Renal cortical epithelial cell (primary cell): ENCODE measurements around the gene MFGE8. TPM values are rescaled to one million over a fixed set of nuclear protein-coding genes. Genes with fewer than 3 reads are reported as not detected.

ENCODE experiments used
- DNase-seq: peaks from one replicate; pipeline ENCODE4 v3.0.0-alpha.2; 2011; ENCODE audit warnings: low read depth
- total RNA-seq: library from RNA; depleted of rRNA; stranded (reverse); fragments of >200 nt; gene quantifications from 2 replicates; pipeline ENCODE4 v1.2.3, GENCODE V29; 2014

The MFGE8 gene
- total RNA-seq, 1 donor from 2014 or later: 71.6 TPM

DNA sequence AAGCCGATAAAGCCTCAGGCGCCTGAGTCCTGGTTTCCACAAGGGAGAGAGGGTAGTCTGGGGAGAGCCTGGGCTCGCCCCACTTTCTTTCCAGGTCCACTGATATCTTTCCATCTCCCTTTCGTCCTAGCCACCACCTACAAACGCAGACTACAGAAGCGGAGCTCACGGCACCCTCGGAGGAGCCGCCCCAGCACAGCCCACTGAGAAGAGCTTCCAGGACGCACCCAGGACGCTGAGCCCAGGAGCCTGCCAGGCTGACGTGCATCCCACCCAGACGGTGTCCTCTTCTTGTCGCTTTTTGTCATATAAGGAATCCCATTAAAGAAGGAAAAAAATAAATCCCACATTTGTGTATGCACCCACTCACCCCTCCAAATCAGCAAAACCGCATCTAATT is 38.9 kb downstream of the MFGE8 start:
- DNase-seq: no peak

DNA sequence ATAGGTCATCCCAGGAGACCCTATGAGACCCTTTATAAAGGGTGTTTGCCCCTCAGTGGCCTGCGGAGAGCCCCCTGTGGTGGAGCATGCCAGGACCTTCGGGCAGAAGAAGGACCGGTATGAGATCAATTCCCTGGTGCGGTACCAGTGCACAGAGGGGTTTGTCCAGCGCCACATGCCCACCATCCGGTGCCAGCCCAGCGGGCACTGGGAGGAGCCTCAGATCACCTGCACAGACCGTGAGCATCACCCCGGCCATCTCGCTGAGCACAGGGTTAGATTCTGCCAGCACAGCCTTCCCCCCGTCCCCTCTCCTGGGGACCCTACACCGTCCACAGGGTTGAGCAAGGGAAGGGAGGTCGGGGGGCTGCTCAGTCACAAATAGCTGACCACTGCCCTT is 39.4 kb downstream of the MFGE8 start:
- no peak for DNase-seq

DNA sequence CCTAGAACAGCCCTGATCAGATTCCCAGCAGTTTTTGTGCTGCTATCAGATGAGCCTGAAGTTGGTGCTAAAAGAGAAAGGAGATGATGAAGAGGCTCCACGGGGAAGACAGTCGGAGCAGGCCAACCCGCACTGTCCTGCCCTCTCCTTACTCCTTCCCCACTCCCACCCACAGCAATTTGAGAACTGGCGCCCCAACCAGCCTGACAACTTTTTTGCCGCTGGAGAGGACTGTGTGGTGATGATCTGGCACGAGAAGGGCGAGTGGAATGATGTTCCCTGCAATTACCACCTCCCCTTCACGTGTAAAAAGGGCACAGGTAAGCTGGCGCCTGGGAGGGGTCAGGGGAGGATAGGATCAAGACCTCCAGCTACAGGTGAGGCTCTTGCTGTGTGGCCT is 40.5 kb downstream of the MFGE8 start:
- DNase-seq: no peak

DNA sequence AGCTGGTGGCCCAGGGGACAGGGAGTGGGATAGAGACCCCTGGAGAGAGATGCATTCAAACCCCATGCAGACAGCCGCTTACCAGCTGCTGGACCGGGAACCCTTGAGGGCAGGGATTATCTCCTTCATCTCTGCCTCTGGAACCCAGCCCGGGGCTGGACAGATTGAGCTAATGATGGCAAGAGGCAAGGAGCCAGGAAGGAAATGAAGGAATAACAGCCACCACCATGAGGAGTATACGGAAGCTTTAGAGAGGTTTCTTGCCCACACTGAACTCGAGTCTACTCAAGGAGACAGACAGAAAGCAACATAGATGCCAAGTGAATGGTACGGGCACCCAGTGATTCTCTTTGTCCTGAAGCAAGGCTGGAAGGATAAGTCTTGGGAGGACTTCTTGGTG is 41.1 kb downstream of the MFGE8 start:
- DNase-seq: no peak

DNA sequence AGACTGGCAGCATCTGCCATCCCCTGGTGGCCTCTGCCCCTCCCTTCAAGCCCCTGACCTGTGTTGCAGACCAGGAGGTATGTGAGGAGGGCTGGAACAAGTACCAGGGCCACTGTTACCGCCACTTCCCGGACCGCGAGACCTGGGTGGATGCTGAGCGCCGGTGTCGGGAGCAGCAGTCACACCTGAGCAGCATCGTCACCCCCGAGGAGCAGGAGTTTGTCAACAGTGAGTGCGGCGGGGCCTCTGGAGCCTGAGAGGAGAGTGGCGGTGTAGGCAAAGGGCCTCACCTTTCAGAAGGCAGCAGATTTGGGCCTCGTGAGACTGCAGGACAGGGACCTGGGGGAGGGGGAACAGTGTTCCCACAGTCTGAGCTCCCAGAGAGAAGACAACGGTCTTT is 41.9 kb downstream of the MFGE8 start:
- no peak for DNase-seq

DNA sequence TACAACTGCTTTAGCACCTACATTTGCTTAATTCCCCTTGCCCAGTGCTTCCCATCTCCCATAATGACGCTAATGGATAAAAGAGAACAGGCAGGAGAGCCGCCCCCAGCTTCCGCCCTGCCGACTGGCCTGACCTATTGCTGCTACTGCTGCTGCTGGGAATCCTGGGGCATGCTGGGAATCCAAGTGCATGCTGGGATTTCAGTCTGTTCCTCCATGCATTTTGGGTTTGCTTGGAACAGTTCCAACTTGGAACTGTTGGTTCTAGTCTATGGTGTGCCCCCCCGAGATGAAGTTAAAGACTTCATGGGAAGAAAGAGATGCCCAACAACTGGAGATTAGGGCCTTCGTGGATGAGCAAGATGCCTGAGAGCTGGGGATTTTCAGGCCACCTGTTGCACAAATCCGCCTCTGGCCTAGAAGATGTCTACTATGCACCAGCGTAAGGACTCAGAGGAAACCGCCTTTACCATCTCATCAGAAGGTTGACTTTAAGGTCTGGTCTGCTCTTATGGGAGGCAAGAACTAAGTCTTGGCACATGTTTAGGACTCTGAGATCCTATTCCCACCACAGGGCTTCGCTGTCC is 46.8 kb downstream of the MFGE8 start:
- DNase-seq: no peak

DNA sequence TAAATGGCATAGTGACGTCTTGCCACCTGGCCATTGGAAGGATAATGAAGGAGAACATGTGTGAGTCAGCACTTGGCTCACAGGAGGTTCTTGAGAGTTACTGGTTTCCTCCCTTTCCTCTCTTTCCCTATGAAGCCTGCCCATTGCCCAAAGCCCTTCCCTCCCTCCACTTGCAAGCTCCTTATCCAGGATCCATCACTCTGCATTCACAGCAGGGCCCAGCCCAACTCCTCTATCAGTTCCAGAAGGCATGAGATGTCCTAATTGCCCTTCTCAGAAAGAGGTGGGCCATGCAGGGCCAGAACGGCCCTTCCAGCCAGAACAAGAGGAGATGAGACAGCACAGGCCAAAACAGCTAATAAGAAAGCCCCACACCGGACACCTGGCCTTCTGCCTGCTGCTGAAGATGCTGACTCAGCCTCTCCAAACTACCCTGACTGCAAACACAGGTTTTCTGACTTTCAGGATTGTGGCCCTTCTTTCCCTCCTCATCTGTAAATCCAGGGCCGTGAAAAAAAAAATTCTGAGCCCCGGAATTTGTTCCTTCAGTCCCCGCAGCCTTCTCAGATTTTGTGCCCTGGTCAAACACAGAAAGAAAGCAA is 47.6 kb downstream of the MFGE8 start:
- DNase-seq: no peak

DNA sequence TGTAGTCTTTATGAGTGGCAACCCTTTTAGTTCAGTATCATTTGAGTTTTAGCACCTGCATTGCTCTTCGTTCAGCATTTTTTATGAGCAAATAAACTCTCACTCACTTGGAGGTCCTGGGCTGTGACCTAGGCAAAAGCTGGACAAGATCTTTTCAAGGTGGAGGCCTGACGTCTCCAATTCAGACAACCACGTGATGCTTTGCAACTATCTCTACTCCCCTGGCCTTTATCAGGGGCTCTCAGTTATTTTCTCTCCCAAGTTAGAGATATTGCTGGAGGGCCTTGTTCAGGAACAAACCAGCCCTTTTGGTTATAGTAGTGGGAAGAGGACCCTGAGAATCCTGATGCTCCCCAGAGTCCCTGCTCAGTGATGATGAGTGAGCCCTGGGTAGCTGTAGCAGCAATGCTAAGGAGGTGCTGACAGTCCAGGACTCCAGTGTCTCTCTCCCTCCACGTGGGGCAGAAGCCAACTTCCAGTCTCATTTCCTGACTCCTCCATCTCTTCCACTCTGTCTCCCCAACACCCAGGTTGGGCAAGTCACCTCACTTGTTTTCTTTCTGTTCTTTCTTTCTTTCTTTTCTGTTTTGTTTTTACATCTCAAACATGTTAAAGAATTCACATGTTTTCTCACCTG is 48.2 kb downstream of the MFGE8 start:
- no peak for DNase-seq

DNA sequence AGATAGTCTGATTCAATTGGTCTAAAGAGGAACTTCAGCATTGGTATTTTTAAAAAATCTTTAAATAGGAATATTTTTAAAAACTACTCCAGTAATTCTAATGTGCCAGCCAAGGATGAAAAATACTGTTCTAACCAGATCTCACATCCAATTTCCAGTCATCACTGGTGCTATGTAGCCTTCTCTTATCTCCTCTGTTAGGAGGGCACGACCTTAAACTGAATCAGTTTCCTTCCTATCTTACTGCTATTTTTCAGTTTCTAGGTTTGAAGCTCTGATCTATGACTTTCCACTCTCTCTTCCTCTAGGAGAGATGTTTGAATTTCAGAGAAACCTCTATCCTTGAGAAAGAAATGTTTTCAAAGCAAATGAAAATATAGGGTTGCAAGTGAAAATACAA is 49.8 kb downstream of the MFGE8 start:
- no peak for DNase-seq

DNA sequence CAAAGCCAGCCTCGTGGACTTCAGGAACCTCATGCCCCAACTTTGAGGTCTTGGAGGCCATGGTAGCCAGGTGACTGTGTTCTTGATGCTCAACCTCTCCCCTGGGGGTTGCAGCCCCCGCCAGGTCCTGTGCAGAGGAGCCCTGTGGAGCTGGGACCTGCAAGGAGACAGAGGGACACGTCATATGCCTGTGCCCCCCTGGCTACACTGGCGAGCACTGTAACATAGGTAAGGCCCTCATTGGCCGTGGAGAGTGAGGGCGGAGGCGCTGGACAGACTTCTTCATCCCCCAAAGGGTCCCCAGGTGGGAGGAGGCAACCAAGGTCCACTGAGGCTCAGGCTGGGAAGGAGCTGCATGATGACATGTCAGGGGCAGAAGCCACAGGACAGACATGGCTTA is 53.0 kb downstream of the MFGE8 start:
- DNase-seq: no peak

DNA sequence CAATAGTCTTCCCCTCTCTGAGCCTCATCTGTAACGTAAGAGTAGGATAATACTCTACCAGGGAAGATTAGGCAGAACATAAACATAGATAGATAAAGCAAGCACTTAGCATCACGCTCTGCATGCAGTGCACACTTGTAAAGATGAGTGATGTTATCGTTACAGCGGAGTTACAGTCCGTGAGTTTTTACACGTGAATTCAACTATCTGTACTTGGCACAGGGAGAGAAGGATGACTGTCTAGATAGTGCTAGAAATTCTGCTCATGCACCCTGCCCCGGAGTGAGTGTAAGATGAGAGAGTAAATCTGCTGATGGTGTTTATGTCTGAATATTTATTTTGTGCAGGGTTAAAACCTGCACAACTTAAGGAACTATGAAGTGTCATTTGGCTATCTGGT is 53.6 kb downstream of the MFGE8 start:
- DNase-seq: no peak

DNA sequence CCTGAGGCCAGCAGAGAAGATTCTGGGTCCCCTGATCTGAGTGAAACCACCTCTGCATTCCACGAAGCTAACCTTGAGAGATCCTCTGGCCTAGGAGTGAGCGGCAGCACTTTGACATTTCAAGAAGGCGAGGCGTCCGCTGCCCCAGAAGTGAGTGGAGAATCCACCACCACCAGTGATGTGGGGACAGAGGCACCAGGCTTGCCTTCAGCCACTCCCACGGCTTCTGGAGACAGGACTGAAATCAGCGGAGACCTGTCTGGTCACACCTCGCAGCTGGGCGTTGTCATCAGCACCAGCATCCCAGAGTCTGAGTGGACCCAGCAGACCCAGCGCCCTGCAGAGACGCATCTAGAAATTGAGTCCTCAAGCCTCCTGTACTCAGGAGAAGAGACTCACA is 54.2 kb downstream of the MFGE8 start:
- no peak for DNase-seq

DNA sequence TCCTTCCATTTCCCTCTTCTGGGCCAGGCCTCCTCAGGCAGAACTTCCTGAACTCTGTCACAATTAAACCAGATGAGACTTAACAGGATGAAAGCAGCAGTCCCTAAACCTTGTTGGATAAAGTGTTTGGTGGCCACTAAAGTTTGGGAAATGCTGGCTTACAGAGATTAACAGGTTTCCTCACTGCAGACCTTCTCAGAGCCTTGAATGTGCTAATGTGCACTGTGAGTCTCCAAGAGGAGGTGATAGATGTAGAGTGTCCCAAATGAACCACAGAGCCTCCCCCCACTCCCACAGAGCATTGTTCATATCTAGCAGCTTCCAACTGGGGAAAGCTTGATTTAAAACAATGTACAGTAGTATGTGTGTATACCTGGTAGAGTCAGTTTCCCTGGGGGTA is 60.7 kb downstream of the MFGE8 start:
- no peak for DNase-seq

DNA sequence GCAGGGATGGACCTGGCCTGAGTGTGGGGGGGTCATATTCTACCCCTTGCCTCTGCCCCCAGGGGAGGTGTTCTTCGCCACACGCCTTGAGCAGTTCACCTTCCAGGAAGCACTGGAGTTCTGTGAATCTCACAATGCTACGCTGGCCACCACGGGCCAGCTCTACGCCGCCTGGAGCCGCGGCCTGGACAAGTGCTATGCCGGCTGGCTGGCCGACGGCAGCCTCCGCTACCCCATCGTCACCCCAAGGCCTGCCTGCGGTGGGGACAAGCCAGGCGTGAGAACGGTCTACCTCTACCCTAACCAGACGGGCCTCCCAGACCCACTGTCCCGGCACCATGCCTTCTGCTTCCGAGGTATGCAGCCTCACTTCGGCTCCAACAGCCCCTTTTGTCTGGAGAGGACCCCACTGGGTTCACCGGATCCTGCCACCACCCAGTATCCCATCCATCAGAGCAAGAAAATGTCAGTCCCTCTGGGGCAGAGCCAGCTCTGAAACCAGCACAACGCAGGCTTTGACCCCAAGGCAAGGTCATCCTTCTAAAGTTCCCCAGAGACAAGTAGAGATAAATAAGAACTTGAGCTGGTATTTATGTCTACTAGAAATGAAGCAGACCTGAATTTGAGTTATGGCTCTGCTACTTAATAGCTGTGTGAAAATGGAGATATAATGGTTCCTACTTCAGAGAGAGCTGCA is 63.7 kb downstream of the MFGE8 start:
- DNase-seq: no peak

Other genes starting within 250 kb of the MFGE8 start
- under 0.01 TPM in 1 of 2 replicates, not detected in the other for gene ACAN, start 109.9 kb downstream of the MFGE8 start, total RNA-seq
- 4.7 and 6.6 TPM in 2 replicates for gene HAPLN3, start 17.8 kb downstream of the MFGE8 start, total RNA-seq
- 78.7 and 82.1 TPM in 2 replicates for gene ABHD2, start 175.1 kb upstream of the MFGE8 start, total RNA-seq